Measurements from ENCODE around the gene RAB9A.

The RAB9A gene

GRCh38 chrX:13741695-13742094 lies 52.8 kb downstream of the RAB9A start:
- Histone ChIP-seq H3K79me1 (replicated peaks; ENCODE audit: low read length, poor library complexity, severe bottlenecking) (no peaks in the 10 kb centered on the region), H2AFZ (ENCODE audit: low read depth, low read length) (no peak overlapping the region), H3K36me3 (ENCODE audit: control insufficient read depth in 1 of 2, insufficient read depth in 2 of 2, low read depth in 1 of 2, low read length in 2 of 2) (peaks cover 0 to 55% of the 10 kb centered on the region in 2 experiments), H3K4me2 (ENCODE audit: low read length, poor library complexity, severe bottlenecking) (no peak overlapping the region), H3K9ac (ENCODE audit: low read length) (no peak overlapping the region), H3K18ac (ENCODE audit: low read depth in 1 of 2, low read length in 2 of 2) (no peak overlapping the region), H3K23ac (ENCODE audit: low read length in 2 of 2) (no peak overlapping the region), H3K14ac (ENCODE audit: low read length in 2 of 2) (no peak overlapping the region), H4K8ac (ENCODE audit: low read length) (no peak overlapping the region), H3K9me3 (ENCODE audit: control insufficient read depth, low read length) (no peaks in the 10 kb centered on the region), H2BK120ac (ENCODE audit: low read depth, low read length) (no peak overlapping the region), H3K4me3 (ENCODE audit: insufficient read depth in 1 of 2, low read depth in 1 of 2, low read length in 2 of 2) (no peak overlapping the region), H3K27ac (ENCODE audit: low read length, poor library complexity, severe bottlenecking) (no peak overlapping the region), H4K91ac (ENCODE audit: low read length) (no peak overlapping the region), H3K4ac (ENCODE audit: low read depth in 1 of 2, low read length in 2 of 2) (no peak overlapping the region), H3K27me3 (ENCODE audit: control insufficient read depth in 1 of 2, insufficient read depth in 1 of 2, low read length in 2 of 2) (peaks cover 0 to under 1% of the 10 kb centered on the region in 2 experiments), H3K4me1 (ENCODE audit: control insufficient read depth, insufficient read depth, low read depth, low read length) (no peaks in the 10 kb centered on the region), H2BK12ac (ENCODE audit: low read length in 2 of 2) (no peak overlapping the region), H2BK15ac (ENCODE audit: low read depth, poor library complexity, severe bottlenecking) (no peak overlapping the region), H2BK5ac (ENCODE audit: low read depth, low read length, poor library complexity, severe bottlenecking) (no peak overlapping the region), H2AK5ac (ENCODE audit: low read length, severe bottlenecking) (no peak overlapping the region)
- no peak for DNase-seq
- WGBS, result 60% methylated on average over 4 of the region's 6 CpGs

DNA sequence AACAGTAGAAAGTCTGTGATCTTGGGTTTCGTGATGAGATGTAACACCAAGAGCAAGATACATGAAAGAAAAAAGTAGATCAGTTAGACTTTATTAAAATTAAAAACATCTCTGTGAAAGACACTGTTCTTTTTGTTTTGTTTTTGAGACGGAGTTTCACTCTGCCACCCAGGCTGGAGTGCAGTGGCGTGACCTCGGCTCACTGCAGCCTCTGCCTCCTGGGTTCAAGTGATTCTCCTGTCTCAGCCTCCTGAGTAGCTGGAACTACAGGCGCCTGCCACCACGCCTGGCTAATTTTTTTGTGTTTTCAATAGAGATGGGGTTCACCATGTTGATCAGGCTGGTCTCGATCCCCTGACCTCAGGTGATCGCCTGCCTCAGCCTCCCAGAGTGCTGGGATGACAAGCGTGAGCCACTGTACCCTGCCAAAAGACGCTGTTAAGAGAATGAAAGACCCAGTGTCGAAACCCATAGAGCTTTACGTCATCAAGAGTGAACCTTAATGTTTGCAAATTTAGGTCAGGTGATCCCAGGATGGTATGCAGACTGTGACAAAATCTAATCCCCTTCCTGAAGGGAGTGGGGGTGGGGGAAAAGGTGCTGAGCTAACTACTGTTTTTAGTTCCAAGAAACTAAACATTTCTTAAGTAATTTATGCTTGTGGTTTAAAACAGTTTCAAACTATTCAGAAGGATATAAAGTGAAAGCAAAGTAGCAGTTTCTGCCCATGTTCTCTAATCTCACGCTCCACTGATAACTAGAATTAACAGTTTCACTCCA lies 53.7 kb downstream of the RAB9A start:
- no peak overlapping the region for H3K4me3 ChIP-seq (ENCODE audit: insufficient read depth in 1 of 2, low read depth in 1 of 2, low read length in 2 of 2)
- H3K14ac ChIP-seq (ENCODE audit: low read length in 2 of 2), result no peak overlapping the region
- H2AK5ac ChIP-seq (ENCODE audit: low read length, severe bottlenecking), result no peak overlapping the region
- no peaks in the 10 kb centered on the region for H3K79me1 ChIP-seq (replicated peaks; ENCODE audit: low read length, poor library complexity, severe bottlenecking)
- peak; percentile 51 for DNase-seq
- no peak overlapping the region for H4K91ac ChIP-seq (ENCODE audit: low read length)
- no peak overlapping the region for H3K4ac ChIP-seq (ENCODE audit: low read depth in 1 of 2, low read length in 2 of 2)
- H3K27me3 ChIP-seq (ENCODE audit: control insufficient read depth in 1 of 2, insufficient read depth in 1 of 2, low read length in 2 of 2), result peaks cover 0 to 4% of the 10 kb centered on the region in 2 experiments
- no peak overlapping the region for H3K4me2 ChIP-seq (ENCODE audit: low read length, poor library complexity, severe bottlenecking)
- peaks cover 0 to 53% of the 10 kb centered on the region in 2 experiments for H3K36me3 ChIP-seq (ENCODE audit: control insufficient read depth in 1 of 2, insufficient read depth in 2 of 2, low read depth in 1 of 2, low read length in 2 of 2)
- no peak overlapping the region for H2BK5ac ChIP-seq (ENCODE audit: low read depth, low read length, poor library complexity, severe bottlenecking)
- H2BK15ac ChIP-seq (ENCODE audit: low read depth, poor library complexity, severe bottlenecking), result no peak overlapping the region
- H3K18ac ChIP-seq (ENCODE audit: low read depth in 1 of 2, low read length in 2 of 2), result no peak overlapping the region
- H2BK120ac ChIP-seq (ENCODE audit: low read depth, low read length), result no peak overlapping the region
- H3K9ac ChIP-seq (ENCODE audit: low read length), result no peak overlapping the region
- H3K9me3 ChIP-seq (ENCODE audit: control insufficient read depth, low read length), result no peaks in the 10 kb centered on the region
- no peak overlapping the region for H4K8ac ChIP-seq (ENCODE audit: low read length)
- no peaks in the 10 kb centered on the region for H3K4me1 ChIP-seq (ENCODE audit: control insufficient read depth, insufficient read depth, low read depth, low read length)
- no peak overlapping the region for H3K23ac ChIP-seq (ENCODE audit: low read length in 2 of 2)
- no peak overlapping the region for H2AFZ ChIP-seq (ENCODE audit: low read depth, low read length)
- 93% methylated on average over 11 of the region's 13 CpGs for WGBS
- no peak overlapping the region for H3K27ac ChIP-seq (ENCODE audit: low read length, poor library complexity, severe bottlenecking)
- H2BK12ac ChIP-seq (ENCODE audit: low read length in 2 of 2), result no peak overlapping the region

DNA sequence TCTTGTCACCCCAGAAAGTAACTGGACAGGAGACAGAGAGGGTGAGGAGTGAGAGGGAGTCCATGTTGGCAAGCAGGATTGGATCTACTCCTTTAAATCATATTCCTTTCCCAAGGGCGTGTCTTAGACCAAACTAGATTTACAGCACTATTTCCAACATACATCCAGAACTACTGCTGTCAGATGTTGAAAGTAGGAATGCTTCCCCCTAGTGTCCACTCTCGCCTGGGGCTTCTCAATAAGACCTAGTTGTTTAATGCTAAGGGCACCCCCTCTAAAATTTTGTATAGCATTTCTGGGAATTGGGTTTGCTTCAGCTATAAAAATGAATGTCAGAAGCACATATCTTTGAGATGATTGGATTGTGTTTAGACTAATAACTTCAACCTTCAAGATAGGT lies 58.9 kb downstream of the RAB9A start:
- Histone ChIP-seq H3K9ac (ENCODE audit: low read length) (peak overlapping the region; percentile 12), H3K4me1 (ENCODE audit: control insufficient read depth, insufficient read depth, low read depth, low read length) (no peaks in the 10 kb centered on the region), H3K9me3 (ENCODE audit: control insufficient read depth, low read length) (no peaks in the 10 kb centered on the region), H2BK15ac (ENCODE audit: low read depth, poor library complexity, severe bottlenecking) (no peak overlapping the region), H3K36me3 (ENCODE audit: control insufficient read depth in 1 of 2, insufficient read depth in 2 of 2, low read depth in 1 of 2, low read length in 2 of 2) (peaks cover 3 to 70% of the 10 kb centered on the region in 2 experiments), H3K4me2 (ENCODE audit: low read length, poor library complexity, severe bottlenecking) (no peak overlapping the region), H3K14ac (ENCODE audit: low read length in 2 of 2) (no peak overlapping the region), H2BK12ac (ENCODE audit: low read length in 2 of 2) (no peak overlapping the region), H3K27ac (ENCODE audit: low read length, poor library complexity, severe bottlenecking) (no peak overlapping the region), H2BK120ac (ENCODE audit: low read depth, low read length) (no peak overlapping the region), H2AK5ac (ENCODE audit: low read length, severe bottlenecking) (no peak overlapping the region), H3K4me3 (ENCODE audit: insufficient read depth in 1 of 2, low read depth in 1 of 2, low read length in 2 of 2) (no peak overlapping the region), H4K8ac (ENCODE audit: low read length) (no peak overlapping the region), H3K18ac (ENCODE audit: low read depth in 1 of 2, low read length in 2 of 2) (no peak overlapping the region), H3K4ac (ENCODE audit: low read depth in 1 of 2, low read length in 2 of 2) (no peak overlapping the region), H2BK5ac (ENCODE audit: low read depth, low read length, poor library complexity, severe bottlenecking) (no peak overlapping the region), H3K79me1 (replicated peaks; ENCODE audit: low read length, poor library complexity, severe bottlenecking) (peaks cover 3% of the 10 kb centered on the region), H3K27me3 (ENCODE audit: control insufficient read depth in 1 of 2, insufficient read depth in 1 of 2, low read length in 2 of 2) (peaks cover 0 to 10% of the 10 kb centered on the region in 2 experiments), H4K91ac (ENCODE audit: low read length) (no peak overlapping the region), H2AFZ (ENCODE audit: low read depth, low read length) (no peak overlapping the region), H3K23ac (ENCODE audit: low read length in 2 of 2) (no peak overlapping the region)
- WGBS, result no CpG with 5 or more reads among the region's 2 CpGs
- peak; percentile 63 for DNase-seq

- no peak overlapping the region for H2BK5ac ChIP-seq (ENCODE audit: low read depth, low read length, poor library complexity, severe bottlenecking)
- peaks cover 0 to 10% of the 10 kb centered on the region in 2 experiments for H3K27me3 ChIP-seq (ENCODE audit: control insufficient read depth in 1 of 2, insufficient read depth in 1 of 2, low read length in 2 of 2)
- no peak overlapping the region for H3K4ac ChIP-seq (ENCODE audit: low read depth in 1 of 2, low read length in 2 of 2)
- H3K27ac ChIP-seq (ENCODE audit: low read length, poor library complexity, severe bottlenecking), result no peak overlapping the region
- no peak overlapping the region for H4K91ac ChIP-seq (ENCODE audit: low read length)
- H3K9me3 ChIP-seq (ENCODE audit: control insufficient read depth, low read length), result no peaks in the 10 kb centered on the region
- no peak overlapping the region for H3K4me2 ChIP-seq (ENCODE audit: low read length, poor library complexity, severe bottlenecking)
- H2AFZ ChIP-seq (ENCODE audit: low read depth, low read length), result no peak overlapping the region
- peaks cover 3 to 69% of the 10 kb centered on the region in 2 experiments for H3K36me3 ChIP-seq (ENCODE audit: control insufficient read depth in 1 of 2, insufficient read depth in 2 of 2, low read depth in 1 of 2, low read length in 2 of 2)
- H2BK12ac ChIP-seq (ENCODE audit: low read length in 2 of 2), result no peak overlapping the region
- no peaks in the 10 kb centered on the region for H3K4me1 ChIP-seq (ENCODE audit: control insufficient read depth, insufficient read depth, low read depth, low read length)
- peak overlapping the region; percentile 12 for H3K9ac ChIP-seq (ENCODE audit: low read length)
- WGBS, result 100% methylated on average over 1 of the region's 3 CpGs
- H3K4me3 ChIP-seq (ENCODE audit: insufficient read depth in 1 of 2, low read depth in 1 of 2, low read length in 2 of 2), result no peak overlapping the region
- no peak overlapping the region for H3K23ac ChIP-seq (ENCODE audit: low read length in 2 of 2)
- no peak overlapping the region for H3K14ac ChIP-seq (ENCODE audit: low read length in 2 of 2)
- peaks cover 3% of the 10 kb centered on the region for H3K79me1 ChIP-seq (replicated peaks; ENCODE audit: low read length, poor library complexity, severe bottlenecking)
- H2BK120ac ChIP-seq (ENCODE audit: low read depth, low read length), result no peak overlapping the region
- H2BK15ac ChIP-seq (ENCODE audit: low read depth, poor library complexity, severe bottlenecking), result no peak overlapping the region
- H3K18ac ChIP-seq (ENCODE audit: low read depth in 1 of 2, low read length in 2 of 2), result no peak overlapping the region
- H2AK5ac ChIP-seq (ENCODE audit: low read length, severe bottlenecking), result no peak overlapping the region
- H4K8ac ChIP-seq (ENCODE audit: low read length), result no peak overlapping the region
- no peak for DNase-seq
These were observed 59.6 kb downstream of the RAB9A start for GRCh38 chrX:13748486-13748885.
